ENCODE data around the gene PPFIA1. TPM values are rescaled to one million over a fixed set of nuclear protein-coding genes. Genes with fewer than 3 reads are reported as not detected.

The PPFIA1 gene
- total RNA-seq, 2 experiments from 2014 or later, result 34.3 to 42.0 TPM

DNA sequence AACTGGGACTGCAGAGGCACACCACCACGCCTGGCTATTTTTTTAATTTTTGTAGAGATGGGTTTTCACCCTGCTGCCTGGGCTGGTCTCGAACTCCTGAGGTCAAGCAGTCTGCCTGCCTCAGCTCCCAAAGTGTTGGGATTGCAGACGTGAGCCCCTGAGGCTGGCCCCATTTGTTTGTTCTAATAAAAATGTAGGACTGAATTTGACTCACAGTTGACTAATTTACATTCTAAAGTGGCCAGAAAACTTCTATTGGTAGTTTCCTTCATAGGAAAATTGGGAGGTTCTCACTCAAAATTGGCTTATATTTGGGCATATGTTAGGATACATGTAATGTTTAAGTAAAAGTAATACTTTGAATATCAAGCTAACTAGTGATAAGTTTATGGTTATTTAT lies 35.0 kb downstream of the PPFIA1 start:
- Histone ChIP-seq H3K27ac (ENCODE audit: low read depth in 1 of 2, low read length in 2 of 2) (no peak overlapping the region), H3K27me3 (ENCODE audit: control insufficient read depth in 1 of 2, insufficient read depth in 2 of 2, low read length in 2 of 2) (no peaks in the 10 kb centered on the region), H3K4me1 (ENCODE audit: insufficient read depth, low read length) (no peaks in the 10 kb centered on the region), H3K9me3 (ENCODE audit: control insufficient read depth in 1 of 2, insufficient read depth in 1 of 2, low read length in 2 of 2) (no peaks in the 10 kb centered on the region), H3K36me3 (ENCODE audit: insufficient read depth, low read length) (peaks cover 15% of the 10 kb centered on the region), H3K4me3 (ENCODE audit: low read length) (no peak overlapping the region)
- ATAC-seq (ENCODE audit: poor library complexity) (no peak), DNase-seq (no peak)
- H3K27ac Mint-ChIP-seq, result no peak overlapping the region
- ChIA-PET CTCF (no interaction called here), POLR2A (no interaction called here)
- H3K4me1 Mint-ChIP-seq (ENCODE audit: low read depth), result peaks cover 12% of the 10 kb centered on the region
- H3K9me3 Mint-ChIP-seq, result no peaks in the 10 kb centered on the region
- TF ChIP-seq, protein P1, sequence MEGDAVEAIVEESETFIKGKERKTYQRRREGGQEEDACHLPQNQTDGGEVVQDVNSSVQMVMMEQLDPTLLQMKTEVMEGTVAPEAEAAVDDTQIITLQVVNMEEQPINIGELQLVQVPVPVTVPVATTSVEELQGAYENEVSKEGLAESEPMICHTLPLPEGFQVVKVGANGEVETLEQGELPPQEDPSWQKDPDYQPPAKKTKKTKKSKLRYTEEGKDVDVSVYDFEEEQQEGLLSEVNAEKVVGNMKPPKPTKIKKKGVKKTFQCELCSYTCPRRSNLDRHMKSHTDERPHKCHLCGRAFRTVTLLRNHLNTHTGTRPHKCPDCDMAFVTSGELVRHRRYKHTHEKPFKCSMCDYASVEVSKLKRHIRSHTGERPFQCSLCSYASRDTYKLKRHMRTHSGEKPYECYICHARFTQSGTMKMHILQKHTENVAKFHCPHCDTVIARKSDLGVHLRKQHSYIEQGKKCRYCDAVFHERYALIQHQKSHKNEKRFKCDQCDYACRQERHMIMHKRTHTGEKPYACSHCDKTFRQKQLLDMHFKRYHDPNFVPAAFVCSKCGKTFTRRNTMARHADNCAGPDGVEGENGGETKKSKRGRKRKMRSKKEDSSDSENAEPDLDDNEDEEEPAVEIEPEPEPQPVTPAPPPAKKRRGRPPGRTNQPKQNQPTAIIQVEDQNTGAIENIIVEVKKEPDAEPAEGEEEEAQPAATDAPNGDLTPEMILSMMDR (IDR thresholded peaks at IDR 0.05), result no peak
- H3K27me3 Mint-ChIP-seq, result no peaks in the 10 kb centered on the region
- no peak overlapping the region for H3K4me3 Mint-ChIP-seq
- peaks cover 51% of the 10 kb centered on the region for H3K36me3 Mint-ChIP-seq (ENCODE audit: low read depth)
- intact Hi-C loops (cut with DNase I, micrococcal nuclease), result no loop called here

DNA sequence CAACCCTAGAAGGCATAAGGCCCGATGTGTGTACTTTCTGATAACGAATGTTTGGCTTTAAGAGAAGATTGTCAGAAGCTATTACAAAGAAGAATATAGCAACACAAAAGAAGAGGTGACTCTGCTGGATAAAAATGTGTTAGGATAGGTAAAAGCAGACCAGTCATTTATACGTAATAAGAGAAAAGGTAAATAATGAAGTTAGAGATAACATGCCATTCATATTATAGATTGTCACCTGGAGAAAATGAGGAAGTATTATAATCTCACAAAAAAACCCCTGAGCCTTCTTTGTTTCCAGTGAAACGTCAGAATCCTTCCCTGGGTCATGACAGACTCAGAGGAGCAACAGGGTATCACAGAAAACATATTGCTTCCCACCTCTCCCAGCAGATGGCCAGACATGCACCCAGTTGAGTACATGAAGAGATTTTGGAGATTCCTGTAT lies 36.1 kb downstream of the PPFIA1 start:
- Histone ChIP-seq H3K4me1 (ENCODE audit: insufficient read depth, low read length) (no peaks in the 10 kb centered on the region), H3K4me3 (ENCODE audit: low read length) (no peak overlapping the region), H3K27me3 (ENCODE audit: control insufficient read depth in 1 of 2, insufficient read depth in 2 of 2, low read length in 2 of 2) (no peaks in the 10 kb centered on the region), H3K27ac (ENCODE audit: low read depth in 1 of 2, low read length in 2 of 2) (no peak overlapping the region), H3K36me3 (ENCODE audit: insufficient read depth, low read length) (peaks cover 15% of the 10 kb centered on the region), H3K9me3 (ENCODE audit: control insufficient read depth in 1 of 2, insufficient read depth in 1 of 2, low read length in 2 of 2) (no peaks in the 10 kb centered on the region)
- DNase-seq (no peak), ATAC-seq (ENCODE audit: poor library complexity) (no peak)
- ChIA-PET CTCF (no interaction called here), POLR2A (no interaction called here)
- Mint-ChIP-seq H3K4me1 (ENCODE audit: low read depth) (peaks cover 12% of the 10 kb centered on the region), H3K9me3 (no peaks in the 10 kb centered on the region), H3K4me3 (no peak overlapping the region), H3K27me3 (no peaks in the 10 kb centered on the region), H3K36me3 (ENCODE audit: low read depth) (peaks cover 49% of the 10 kb centered on the region), H3K27ac (no peak overlapping the region)
- intact Hi-C loops (cut with DNase I, micrococcal nuclease), result no loop called here
- TF ChIP-seq, protein P1 (IDR thresholded peaks at IDR 0.05), result no peak

DNA sequence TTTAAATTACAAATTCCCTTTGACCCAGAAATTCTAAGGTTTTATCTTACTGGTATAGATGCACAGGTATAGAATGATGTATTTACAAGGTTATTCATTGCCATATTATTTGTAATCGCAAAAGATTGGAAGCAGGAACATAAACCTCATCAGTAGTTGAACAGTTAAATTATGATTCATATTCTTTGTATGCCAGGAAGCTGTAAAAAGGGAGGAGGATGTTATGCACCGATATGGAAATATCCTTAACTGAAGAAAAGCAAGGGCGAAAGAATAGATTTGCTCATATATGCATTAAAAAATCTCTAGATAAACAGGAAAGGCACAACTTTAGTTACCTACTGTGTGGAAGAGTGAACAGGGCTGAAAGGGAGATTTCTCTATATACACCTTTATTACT lies 36.7 kb downstream of the PPFIA1 start:
- intact Hi-C loops (cut with DNase I, micrococcal nuclease), result no loop called here
- Mint-ChIP-seq H3K27ac (no peak overlapping the region), H3K4me3 (no peak overlapping the region), H3K36me3 (ENCODE audit: low read depth) (peaks cover 45% of the 10 kb centered on the region), H3K4me1 (ENCODE audit: low read depth) (peaks cover 9% of the 10 kb centered on the region), H3K27me3 (no peaks in the 10 kb centered on the region), H3K9me3 (no peaks in the 10 kb centered on the region)
- POLR2A ChIA-PET, result no interaction called here
- TF ChIP-seq, protein P1 (IDR thresholded peaks at IDR 0.05), result no peak
- H3K9me3 ChIP-seq (ENCODE audit: control insufficient read depth in 1 of 2, insufficient read depth in 1 of 2, low read length in 2 of 2), result no peaks in the 10 kb centered on the region
- H3K4me1 ChIP-seq (ENCODE audit: insufficient read depth, low read length), result no peaks in the 10 kb centered on the region
- CTCF ChIA-PET, result no interaction called here
- H3K27ac ChIP-seq (ENCODE audit: low read depth in 1 of 2, low read length in 2 of 2), result no peak overlapping the region
- no peak overlapping the region for H3K4me3 ChIP-seq (ENCODE audit: low read length)
- H3K27me3 ChIP-seq (ENCODE audit: control insufficient read depth in 1 of 2, insufficient read depth in 2 of 2, low read length in 2 of 2), result no peaks in the 10 kb centered on the region
- DNase-seq, result no peak
- peaks cover 16% of the 10 kb centered on the region for H3K36me3 ChIP-seq (ENCODE audit: insufficient read depth, low read length)
- no peak for ATAC-seq (ENCODE audit: poor library complexity)
